ENCODE measurements around the gene RAPGEF1. TPM values are rescaled to one million over a fixed set of nuclear protein-coding genes. Genes with fewer than 3 reads are reported as not detected.
A peak's percentile ranks its signal among the peaks of the same experiment; 100 is the strongest.

Gene RAPGEF1
- total RNA-seq, 4 donors from 2014 or later = 32.0 to 57.3 (median 38.9) TPM

- H3K27me3 ChIP-seq = no peaks in the 10 kb centered on the region
- TF ChIP-seq POLR2A (IDR thresholded peaks at IDR 0.05) = no peak
- TF ChIP-seq EP300 (IDR thresholded peaks at IDR 0.05) = no peak
- no peak for TF ChIP-seq CTCF (IDR thresholded peaks at IDR 0.05)
- no peaks in the 10 kb centered on the region for H3K9me3 ChIP-seq
- peaks cover 0 to 15% (median 7%) of the 10 kb centered on the region in 3 donors for H3K36me3 ChIP-seq
- H3K27ac ChIP-seq = peak overlapping the region in 1 of 4 donors; percentile 65
- no peak for DNase-seq (ENCODE audit: low spot score in 2 of 2)
- WGBS, 2 donors = 85 to 90% methylated on average over 2 of the region's 2 CpGs
- peaks cover 0 to 42% (median 11%) of the 10 kb centered on the region in 4 donors for H3K4me1 ChIP-seq
- H3K4me3 ChIP-seq = no peak overlapping the region
Measured at GRCh38 chr9:131651160-131651559, 88.7 kb downstream of the RAPGEF1 start.

GRCh38 chr9:131650254-131650653 is 89.6 kb downstream of the RAPGEF1 start:
- peak overlapping the region in 1 of 4 donors; percentile 65 for H3K27ac ChIP-seq
- peaks cover 0 to 21% (median 7%) of the 10 kb centered on the region in 3 donors for H3K36me3 ChIP-seq
- H3K4me1 ChIP-seq = peaks cover 0 to 33% (median 6%) of the 10 kb centered on the region in 4 donors
- H3K4me3 ChIP-seq = no peak overlapping the region
- H3K27me3 ChIP-seq = no peaks in the 10 kb centered on the region
- 65 to 75% methylated on average over 3 to 4 of the region's 4 CpGs for WGBS, 2 donors
- peak in 1 of 2 donors; percentile 35 for DNase-seq (ENCODE audit: low spot score in 2 of 2)
- no peaks in the 10 kb centered on the region for H3K9me3 ChIP-seq
- peak in 1 of 2 donors; percentile 77 for TF ChIP-seq EP300 (IDR thresholded peaks at IDR 0.05)
- no peak for TF ChIP-seq POLR2A (IDR thresholded peaks at IDR 0.05)

- Histone ChIP-seq H3K36me3 (peaks cover 0 to 24% (median 7%) of the 10 kb centered on the region in 3 donors), H3K4me3 (no peak overlapping the region), H3K27ac (peak overlapping the region in 1 of 4 donors; percentile 65), H3K27me3 (no peaks in the 10 kb centered on the region), H3K4me1 (peaks cover 0 to 28% (median 3%) of the 10 kb centered on the region in 4 donors), H3K9me3 (no peaks in the 10 kb centered on the region)
- TF ChIP-seq POLR2A (IDR thresholded peaks at IDR 0.05) = no peak
- TF ChIP-seq CTCF (IDR thresholded peaks at IDR 0.05) = no peak
- no peak for TF ChIP-seq EP300 (IDR thresholded peaks at IDR 0.05)
- no peak for DNase-seq (ENCODE audit: low spot score in 2 of 2)
- 89 to 98% methylated on average over 6 of the region's 6 CpGs for WGBS, 2 donors
Measured at GRCh38 chr9:131649646-131650045, 90.2 kb downstream of the RAPGEF1 start.

- TF ChIP-seq EP300 (IDR thresholded peaks at IDR 0.05) (no peak), CTCF (IDR thresholded peaks at IDR 0.05) (no peak), POLR2A (IDR thresholded peaks at IDR 0.05) (no peak)
- no peak for DNase-seq (ENCODE audit: low spot score in 2 of 2)
- Histone ChIP-seq H3K27me3 (no peaks in the 10 kb centered on the region), H3K36me3 (peaks cover 0 to 32% (median 7%) of the 10 kb centered on the region in 3 donors), H3K4me3 (no peak overlapping the region), H3K9me3 (no peaks in the 10 kb centered on the region), H3K4me1 (peaks cover 0 to 20% (median 8%) of the 10 kb centered on the region in 4 donors), H3K27ac (no peak overlapping the region)
- WGBS, 2 donors = 83 to 88% methylated on average over 13 of the region's 13 CpGs
Measured at GRCh38 chr9:131645078-131645776, 94.6 kb downstream of the RAPGEF1 start.

- TF ChIP-seq EP300 (IDR thresholded peaks at IDR 0.05) (no peak), CTCF (IDR thresholded peaks at IDR 0.05) (no peak), POLR2A (IDR thresholded peaks at IDR 0.05) (no peak)
- H3K27me3 ChIP-seq = no peaks in the 10 kb centered on the region
- no peak for DNase-seq (ENCODE audit: low spot score in 2 of 2)
- H3K4me3 ChIP-seq = no peak overlapping the region
- H3K4me1 ChIP-seq = peaks cover 0 to 15% (median 7%) of the 10 kb centered on the region in 4 donors
- H3K27ac ChIP-seq = peak overlapping the region in 3 of 4 donors; percentile 1 to 54 (median 3)
- WGBS, 2 donors = 90 to 96% methylated on average over 13 of the region's 13 CpGs
- peaks cover 0 to 43% (median 0%) of the 10 kb centered on the region in 3 donors for H3K36me3 ChIP-seq
- H3K9me3 ChIP-seq = no peaks in the 10 kb centered on the region
Measured at GRCh38 chr9:131642496-131643083, 97.3 kb downstream of the RAPGEF1 start.

Measured in tibial nerve (tissue), 4 donors.